Kidney epithelial cell (primary cell): ENCODE data around the gene ATF4. TPM values are rescaled to one million over a fixed set of nuclear protein-coding genes. Genes with fewer than 3 reads are reported as not detected.

Source experiments
- DNase-seq: peaks from one replicate; pipeline ENCODE4 v3.0.0-alpha.2; 2010; ENCODE audit warnings: low read depth
- H3K27me3 ChIP-seq: 2 replicates; pipeline ENCODE4 v1.6.0; 2011; ENCODE audit warnings: low read length; ENCODE audit not compliant: control insufficient read depth, insufficient read depth
- H3K36me3 ChIP-seq: 2 replicates; pipeline ENCODE4 v1.5.1; 2011; ENCODE audit warnings: low read length; ENCODE audit not compliant: control insufficient read depth, insufficient read depth
- H3K4me3 ChIP-seq: 2 replicates; pipeline ENCODE4 v1.5.1; 2011; ENCODE audit warnings: low read depth, mild to moderate bottlenecking, control low read depth, low read length
- total RNA-seq: library from RNA; depleted of rRNA; stranded (reverse); fragments of >200 nt; gene quantifications from 2 replicates; pipeline ENCODE4 v1.2.3, GENCODE V29; 2015
- TF ChIP-seq, protein P1 (sequence below): IDR thresholded peaks from 2 replicates; pipeline ENCODE4 v1.5.1; 2011; ENCODE audit warnings: mild to moderate bottlenecking, moderate library complexity, low read length, control low read depth, inconsistent platforms; ENCODE audit not compliant: insufficient read depth, poor library complexity, severe bottlenecking

ATF4 gene
- total RNA-seq, 1 donor from 2014 or later: 763 TPM

GRCh38 chr22:39522567-39523300, 2.4 kb downstream of the ATF4 start:
- no peak for DNase-seq
- Histone ChIP-seq H3K36me3 (peaks cover 9% of the 10 kb centered on the region), H3K27me3 (no peaks in the 10 kb centered on the region), H3K4me3 (peak overlapping the region; percentile 98)
- TF ChIP-seq, protein P1, sequence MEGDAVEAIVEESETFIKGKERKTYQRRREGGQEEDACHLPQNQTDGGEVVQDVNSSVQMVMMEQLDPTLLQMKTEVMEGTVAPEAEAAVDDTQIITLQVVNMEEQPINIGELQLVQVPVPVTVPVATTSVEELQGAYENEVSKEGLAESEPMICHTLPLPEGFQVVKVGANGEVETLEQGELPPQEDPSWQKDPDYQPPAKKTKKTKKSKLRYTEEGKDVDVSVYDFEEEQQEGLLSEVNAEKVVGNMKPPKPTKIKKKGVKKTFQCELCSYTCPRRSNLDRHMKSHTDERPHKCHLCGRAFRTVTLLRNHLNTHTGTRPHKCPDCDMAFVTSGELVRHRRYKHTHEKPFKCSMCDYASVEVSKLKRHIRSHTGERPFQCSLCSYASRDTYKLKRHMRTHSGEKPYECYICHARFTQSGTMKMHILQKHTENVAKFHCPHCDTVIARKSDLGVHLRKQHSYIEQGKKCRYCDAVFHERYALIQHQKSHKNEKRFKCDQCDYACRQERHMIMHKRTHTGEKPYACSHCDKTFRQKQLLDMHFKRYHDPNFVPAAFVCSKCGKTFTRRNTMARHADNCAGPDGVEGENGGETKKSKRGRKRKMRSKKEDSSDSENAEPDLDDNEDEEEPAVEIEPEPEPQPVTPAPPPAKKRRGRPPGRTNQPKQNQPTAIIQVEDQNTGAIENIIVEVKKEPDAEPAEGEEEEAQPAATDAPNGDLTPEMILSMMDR: no peak

DNA sequence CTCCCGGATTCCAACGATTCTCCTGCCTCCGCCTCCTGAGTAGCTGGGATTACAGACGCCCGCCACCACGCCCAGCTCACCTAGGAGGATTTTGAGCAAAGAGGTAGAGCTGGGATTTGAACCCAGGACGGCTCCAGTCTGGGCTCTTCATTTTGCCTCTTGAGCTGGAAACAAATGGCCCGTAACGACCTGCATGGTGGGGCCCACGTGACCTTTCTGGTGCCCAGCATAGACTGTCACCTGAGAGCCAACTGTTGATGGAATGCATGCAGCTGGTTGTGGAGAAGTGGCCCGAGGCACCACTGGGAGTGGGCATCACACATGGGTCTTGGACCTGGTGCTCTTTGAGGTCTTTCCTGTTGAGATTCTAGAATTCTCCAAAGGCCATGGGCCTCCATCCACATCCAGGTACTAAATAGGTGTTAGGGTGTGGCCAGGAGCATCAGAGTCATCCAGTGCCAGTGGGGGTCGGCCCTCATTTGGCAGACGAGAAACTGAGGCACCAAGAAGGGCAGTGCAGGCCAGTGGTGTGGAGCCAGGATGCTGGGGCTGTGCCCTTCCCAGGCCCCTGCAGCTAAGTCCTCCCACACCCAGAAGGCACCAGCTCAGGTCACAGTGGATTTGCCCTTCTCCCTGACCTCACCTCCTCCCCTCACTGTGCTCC, 3.9 kb downstream of the ATF4 start:
- no peak overlapping the region for H3K4me3 ChIP-seq
- no peak for DNase-seq
- H3K36me3 ChIP-seq: peaks cover 11% of the 10 kb centered on the region
- TF ChIP-seq, protein P1: no peak
- no peaks in the 10 kb centered on the region for H3K27me3 ChIP-seq

- TF ChIP-seq, protein P1: no peak
- peaks cover 12% of the 10 kb centered on the region for H3K36me3 ChIP-seq
- H3K4me3 ChIP-seq: no peak overlapping the region
- H3K27me3 ChIP-seq: no peaks in the 10 kb centered on the region
- no peak for DNase-seq
These were observed 4.6 kb downstream of the ATF4 start for GRCh38 chr22:39524753-39525657.

DNA sequence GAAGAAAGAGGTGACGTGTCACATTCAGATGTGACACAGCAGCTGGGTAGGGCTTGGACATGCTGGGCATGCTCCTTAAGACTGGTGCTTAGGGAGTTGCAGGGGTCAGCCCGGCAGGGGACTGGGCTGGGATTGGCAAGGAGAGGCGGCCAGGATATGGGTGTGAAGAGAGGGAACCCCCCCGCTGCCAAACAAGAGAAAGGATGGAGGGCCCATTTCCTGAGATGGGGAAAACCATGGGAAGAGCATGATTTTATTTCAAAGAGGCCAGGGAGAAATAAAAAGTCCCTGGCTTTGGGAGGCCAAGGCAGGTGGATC, 5.3 kb downstream of the ATF4 start:
- TF ChIP-seq, protein P1: no peak
- Histone ChIP-seq H3K4me3 (no peak overlapping the region), H3K36me3 (peaks cover 12% of the 10 kb centered on the region), H3K27me3 (no peaks in the 10 kb centered on the region)
- no peak for DNase-seq

DNA sequence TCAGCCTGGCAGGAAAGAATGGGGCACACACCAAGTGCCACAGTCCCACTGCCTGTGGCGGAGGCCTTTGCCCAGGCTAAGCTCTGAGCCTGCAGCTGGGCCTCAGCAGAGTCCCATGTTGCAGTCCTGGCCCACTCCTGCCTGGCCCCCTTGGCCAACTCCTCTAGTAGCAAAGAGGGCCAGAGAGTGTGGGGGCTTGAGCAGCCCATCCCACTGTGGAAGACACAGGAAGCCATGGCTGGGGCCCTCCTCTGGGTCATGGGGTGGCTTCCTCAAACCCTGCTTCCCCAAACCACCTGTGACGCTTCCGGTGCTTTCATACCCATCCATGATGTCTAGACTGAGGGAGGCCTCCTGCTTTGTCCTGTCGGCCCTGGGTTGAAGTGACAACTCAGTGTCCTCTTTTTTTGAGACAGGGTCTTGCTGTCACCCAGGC, 6.4 kb downstream of the ATF4 start:
- Histone ChIP-seq H3K27me3 (no peaks in the 10 kb centered on the region), H3K4me3 (no peak overlapping the region), H3K36me3 (peaks cover 11% of the 10 kb centered on the region)
- DNase-seq: no peak
- TF ChIP-seq, protein P1: no peak
